GM13977 (cell line): Measurements from ENCODE around the gene PPP1R9A.

Source experiments
- DNase-seq: peaks from one replicate; pipeline ENCODE4 v3.0.0; 2012; ENCODE audit warnings: low spot score
- in situ Hi-C: fragments of 300-500 bp; cut with MboI; formaldehyde crosslinking; loops from one replicate; pipeline ENCODE4 v1.12.0; 2022; ENCODE audit warnings: low sequenced_read_pairs, low pct_unique_long_range_greater_than_20kb, mixed read lengths, inconsistent platforms; ENCODE audit not compliant: unreplicated experiment
- TF ChIP-seq, protein P1 (sequence below): IDR thresholded peaks from 2 replicates; pipeline ENCODE4 v1.5.1; 2012; ENCODE audit warnings: mild to moderate bottlenecking, control low read depth; ENCODE audit not compliant: insufficient read depth; ENCODE audit errors: extremely low read depth, missing control alignments

Gene PPP1R9A

DNA sequence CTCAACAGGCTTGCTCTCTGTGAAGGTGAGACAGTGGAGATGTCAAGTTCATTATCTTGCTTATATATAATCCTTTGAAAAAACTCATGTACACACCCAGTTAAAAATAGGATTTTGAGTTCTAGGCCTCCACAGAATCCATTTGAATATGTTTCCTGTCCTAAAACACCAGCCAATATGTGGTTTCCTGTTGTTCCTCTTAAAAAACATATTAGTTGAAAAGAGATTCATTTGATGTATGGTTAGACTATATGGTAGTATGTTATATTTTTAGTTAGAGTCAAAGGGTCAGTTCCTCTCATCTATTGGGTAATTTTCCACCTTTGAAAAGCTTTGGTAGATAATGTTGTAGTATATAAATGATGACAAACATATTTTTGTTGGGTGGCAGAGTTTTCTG, 16.0 kb downstream of the PPP1R9A start:
- TF ChIP-seq, protein P1, sequence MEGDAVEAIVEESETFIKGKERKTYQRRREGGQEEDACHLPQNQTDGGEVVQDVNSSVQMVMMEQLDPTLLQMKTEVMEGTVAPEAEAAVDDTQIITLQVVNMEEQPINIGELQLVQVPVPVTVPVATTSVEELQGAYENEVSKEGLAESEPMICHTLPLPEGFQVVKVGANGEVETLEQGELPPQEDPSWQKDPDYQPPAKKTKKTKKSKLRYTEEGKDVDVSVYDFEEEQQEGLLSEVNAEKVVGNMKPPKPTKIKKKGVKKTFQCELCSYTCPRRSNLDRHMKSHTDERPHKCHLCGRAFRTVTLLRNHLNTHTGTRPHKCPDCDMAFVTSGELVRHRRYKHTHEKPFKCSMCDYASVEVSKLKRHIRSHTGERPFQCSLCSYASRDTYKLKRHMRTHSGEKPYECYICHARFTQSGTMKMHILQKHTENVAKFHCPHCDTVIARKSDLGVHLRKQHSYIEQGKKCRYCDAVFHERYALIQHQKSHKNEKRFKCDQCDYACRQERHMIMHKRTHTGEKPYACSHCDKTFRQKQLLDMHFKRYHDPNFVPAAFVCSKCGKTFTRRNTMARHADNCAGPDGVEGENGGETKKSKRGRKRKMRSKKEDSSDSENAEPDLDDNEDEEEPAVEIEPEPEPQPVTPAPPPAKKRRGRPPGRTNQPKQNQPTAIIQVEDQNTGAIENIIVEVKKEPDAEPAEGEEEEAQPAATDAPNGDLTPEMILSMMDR, result no peak
- no peak for DNase-seq
- in situ Hi-C loops, result no loop called here

DNA sequence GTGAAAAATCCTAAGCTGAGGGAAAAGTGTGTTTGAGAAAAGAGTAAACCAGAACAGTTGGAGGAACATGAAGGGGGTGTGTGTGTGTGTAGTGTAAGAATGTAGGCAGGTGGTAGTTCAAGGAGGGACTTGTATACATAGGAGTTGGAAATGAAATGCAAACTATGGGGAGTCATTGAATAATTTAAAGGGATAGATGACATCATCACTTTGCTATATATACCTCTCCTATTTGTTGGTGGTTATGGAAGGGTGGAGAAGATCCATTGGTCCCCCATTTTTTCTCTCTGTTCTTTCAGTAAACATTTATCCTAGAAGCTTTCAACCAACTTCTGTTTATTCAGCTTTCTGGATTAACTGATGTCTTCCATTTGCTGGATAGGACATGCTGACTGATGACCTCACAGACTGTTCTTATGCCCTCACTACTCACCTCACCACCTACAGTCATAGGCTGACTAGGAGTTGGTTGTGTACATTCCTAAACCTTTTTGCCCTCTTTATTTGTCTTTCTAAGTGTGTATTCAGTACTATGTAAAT, 20.8 kb downstream of the PPP1R9A start:
- TF ChIP-seq, protein P1, result no peak
- in situ Hi-C loops, result no loop called here
- DNase-seq, result no peak

DNA sequence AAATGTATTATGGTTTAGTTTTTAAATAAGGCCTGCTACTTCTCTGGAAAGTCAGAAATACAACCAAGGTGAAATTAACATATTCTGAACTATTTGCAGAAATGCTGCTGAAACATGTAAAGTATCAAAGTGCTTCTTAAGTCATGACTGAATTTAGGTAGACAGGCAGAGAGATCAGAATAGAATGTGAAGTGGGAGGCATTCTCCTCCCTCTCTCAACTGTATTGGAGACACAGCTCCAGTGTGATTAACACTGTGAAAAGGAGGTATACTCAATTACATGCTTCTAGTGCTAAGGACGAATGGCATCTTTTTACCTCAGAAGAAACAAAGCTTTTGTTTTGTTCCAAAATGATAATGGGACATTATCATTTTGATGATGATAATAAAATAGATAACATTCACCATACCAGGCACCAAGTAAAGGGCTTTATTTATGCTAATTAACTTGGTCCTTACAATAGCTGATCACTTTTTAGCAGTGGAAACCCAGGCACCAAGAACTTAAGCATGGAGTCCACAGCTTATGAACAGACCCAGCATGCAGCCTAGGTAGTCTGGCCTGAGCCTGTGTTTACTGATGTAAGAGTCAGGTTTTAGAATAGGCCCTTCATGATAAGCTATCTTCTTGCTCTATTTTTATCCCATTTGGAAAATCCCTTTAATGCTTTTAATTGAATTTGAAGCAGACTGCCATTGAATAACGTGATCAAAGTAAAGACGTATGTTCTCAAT, 26.0 kb downstream of the PPP1R9A start:
- in situ Hi-C loops, result no loop called here

DNA sequence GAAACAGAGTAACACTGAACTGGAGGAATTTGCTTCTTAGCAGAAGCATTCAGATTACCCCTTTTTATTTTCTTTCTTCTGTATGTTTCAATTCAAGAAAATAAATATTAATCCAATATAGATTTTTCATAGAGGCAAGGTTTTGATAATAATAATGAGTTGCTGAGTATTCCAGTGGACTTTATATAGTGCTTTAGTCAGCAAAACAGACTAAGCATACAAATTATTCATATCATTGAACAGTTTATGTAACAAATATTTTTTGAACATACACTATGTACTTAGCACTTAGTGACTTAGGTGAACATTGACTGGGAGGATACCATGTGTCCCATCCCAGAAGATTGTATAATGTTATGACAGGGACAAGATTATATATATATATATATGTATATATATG, 32.0 kb downstream of the PPP1R9A start:
- DNase-seq, result no peak
- TF ChIP-seq, protein P1, result no peak
- in situ Hi-C loops, result no loop called here

More for the DNA sequence above, 26.0 kb downstream of the PPP1R9A start:
- TF ChIP-seq, protein P1, result no peak
- DNase-seq, result no peak

DNA sequence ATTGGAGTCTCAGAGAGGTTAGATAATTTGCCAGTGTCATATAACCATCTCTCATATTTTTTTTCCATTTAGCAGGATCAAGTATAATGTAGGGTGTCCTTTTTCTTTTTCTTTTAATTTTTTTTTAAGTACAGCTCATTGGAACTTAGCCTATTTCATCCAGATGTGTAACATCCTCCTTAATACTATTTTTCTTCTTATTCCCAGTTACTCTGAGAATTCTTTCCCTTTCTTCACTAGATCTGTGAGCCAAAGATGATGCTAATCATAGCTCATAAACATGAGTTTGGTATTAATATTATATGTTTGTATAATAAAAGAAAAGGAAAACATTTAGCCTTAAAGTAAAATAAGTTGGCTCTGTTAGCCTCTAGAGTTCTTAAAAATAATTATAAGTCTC, 32.8 kb downstream of the PPP1R9A start:
- TF ChIP-seq, protein P1, result no peak
- no peak for DNase-seq
- in situ Hi-C loops, result no loop called here

DNA sequence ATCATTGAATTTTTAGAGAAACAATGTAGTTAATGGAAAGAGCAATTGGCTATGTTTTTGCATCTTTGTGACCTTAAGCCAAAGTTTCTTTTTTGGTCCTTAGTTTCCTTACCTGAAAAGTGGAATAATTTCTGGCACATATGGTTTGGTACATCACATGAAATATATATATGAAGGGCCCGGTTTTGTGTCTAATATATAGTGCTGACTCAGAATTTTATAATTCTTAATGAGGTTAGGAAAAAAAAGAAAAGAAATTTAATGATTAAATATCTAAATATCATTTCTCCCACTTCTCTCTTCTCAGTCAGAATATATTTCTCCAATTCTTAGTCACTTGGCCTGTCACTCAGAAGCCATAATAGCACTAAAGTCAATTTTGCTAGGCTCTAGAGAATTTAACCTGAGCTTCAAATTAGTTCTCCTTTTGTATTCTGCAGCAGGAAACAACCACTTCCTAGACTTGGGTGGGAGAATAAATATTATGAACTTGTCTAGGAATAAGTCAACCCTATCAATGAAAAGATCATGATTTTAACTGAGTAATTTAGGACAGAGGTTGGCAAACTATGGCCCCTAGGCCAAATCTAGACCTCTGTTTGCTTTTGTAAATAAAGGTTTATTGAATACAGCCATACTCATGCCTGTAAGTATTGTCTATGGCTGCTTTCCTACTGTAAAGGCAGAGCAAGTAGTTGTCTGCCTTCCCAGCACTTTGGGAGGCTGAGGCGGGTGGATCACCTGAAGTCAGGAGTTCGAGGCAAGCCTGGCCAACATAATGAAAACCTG, 34.6 kb downstream of the PPP1R9A start:
- in situ Hi-C loops, result no loop called here
- TF ChIP-seq, protein P1, result no peak
- DNase-seq, result no peak
